T-cell (primary cell): ENCODE data around the gene CCL13. TPM values are rescaled to one million over a fixed set of nuclear protein-coding genes. Genes with fewer than 3 reads are reported as not detected.

Source experiments
- ATAC-seq, 4 experiments: fragments of 200-7000 bp in 3 of 4; fragments of 150-1000 bp in 1 of 4; cut with Tn5 transposase; replicated peaks in 1 of 4; 1 replicate in 3 of 4; 2 replicates in 1 of 4; pipeline ENCODE4 v1.10.0; 2021; ENCODE audit warnings: moderate library complexity in 3 of 4, mild to moderate bottlenecking in 2 of 4, moderate number of reproducible peaks in 1 of 4
- CTCF ChIA-PET, 2 donors: fragments of 300-600 bp; sonication (Branson Sonifier 250); formaldehyde crosslinking; loops; one replicate each; lab custom pipeline; 2022; ENCODE audit warnings: antibody characterized with exemption in 2 of 2; lab: Charles Lee
- POLR2A ChIA-PET, 2 donors: fragments of 300-600 bp; sonication (Branson Sonifier 250); formaldehyde crosslinking; loops; one replicate each; lab custom pipeline; 2022; ENCODE audit warnings: antibody characterized with exemption in 2 of 2; lab: Charles Lee
- DNase-seq, 35 experiments: peaks; one replicate each; pipeline versions ENCODE4 v3.0.0 to v3.0.0-alpha.2; 2013 to 2023
- H3K27ac ChIP-seq: one replicate; pipeline ENCODE4 v1.5.1; 2013; ENCODE audit warnings: low read length
- H3K27me3 ChIP-seq, 2 experiments: replicated peaks in 1 of 2; 1 replicate in 1 of 2; 2 replicates in 1 of 2; pipeline versions ENCODE4 v1.6.1 to v1.7.0; 2013; ENCODE audit warnings: low read length in 1 of 2, mixed read lengths in 1 of 2; ENCODE audit not compliant: control insufficient read depth in 2 of 2, insufficient read depth in 2 of 2; ENCODE audit errors: extremely low read depth in 1 of 2
- H3K36me3 ChIP-seq, 2 donors: 1 replicate in 1 of 2; 2 replicates in 1 of 2; pipeline versions ENCODE4 v1.6.1 to v1.7.0; 2013; ENCODE audit warnings: low read length in 1 of 2; ENCODE audit not compliant: control insufficient read depth in 2 of 2, insufficient read depth in 1 of 2; ENCODE audit errors: extremely low read depth in 1 of 2
- H3K4me1 ChIP-seq, 2 experiments: 1 replicate in 1 of 2; 2 replicates in 1 of 2; pipeline versions ENCODE4 v1.6.1 to v1.7.0; 2013; ENCODE audit warnings: low read length in 2 of 2, mixed read lengths in 1 of 2; ENCODE audit not compliant: insufficient read depth in 2 of 2, control insufficient read depth in 1 of 2; ENCODE audit errors: extremely low read depth in 1 of 2
- H3K4me3 ChIP-seq, 2 donors: 1 replicate in 1 of 2; 2 replicates in 1 of 2; pipeline versions ENCODE4 v1.5.1 to v1.7.0; 2013; ENCODE audit warnings: mild to moderate bottlenecking in 2 of 2, low read length in 1 of 2, moderate library complexity in 1 of 2; ENCODE audit not compliant: control insufficient read depth in 1 of 2; ENCODE audit errors: extremely low read depth in 1 of 2
- H3K9me3 ChIP-seq: 2 replicates; pipeline ENCODE4 v1.7.0; 2013
- H3K27ac Mint-ChIP-seq, 2 donors: one replicate each; pipeline ENCODE4 v1.8.0; 2020 to 2021; ENCODE audit warnings: mild to moderate bottlenecking in 2 of 2, mixed read lengths in 2 of 2
- H3K27me3 Mint-ChIP-seq, 2 donors: one replicate each; pipeline ENCODE4 v1.8.0; 2021 to 2022; ENCODE audit warnings: mixed read lengths in 2 of 2
- H3K36me3 Mint-ChIP-seq: one replicate; pipeline ENCODE4 v1.8.0; 2021; ENCODE audit warnings: mixed read lengths
- H3K4me1 Mint-ChIP-seq, 3 donors: one replicate each; pipeline ENCODE4 v1.8.0; 2020 to 2022; ENCODE audit warnings: mixed read lengths in 3 of 3, mild to moderate bottlenecking in 1 of 3
- H3K4me3 Mint-ChIP-seq, 3 donors: one replicate each; pipeline ENCODE4 v1.8.0; 2020 to 2022; ENCODE audit warnings: mild to moderate bottlenecking in 3 of 3, mixed read lengths in 3 of 3, moderate library complexity in 3 of 3
- H3K9me3 Mint-ChIP-seq, 3 donors: one replicate each; pipeline ENCODE4 v1.8.0; 2020 to 2022; ENCODE audit warnings: mixed read lengths in 3 of 3
- WGBS: methylation state at CpG from one replicate; pipeline ENCODE4 v1.1.5; 2013; ENCODE audit warnings: missing lambda C conversion rate; ENCODE audit not compliant: insufficient coverage; 5-methylcytosine and 5-hydroxymethylcytosine counted together
- total RNA-seq, 35 experiments: library from RNA in 6 of 35; stranded (reverse) in 6 of 35; fragments of 120-200 nt in 1 of 35; gene quantifications; one replicate each; pipeline versions ENCODE4 v1.2.1 to v1.2.4 and lab custom pipeline; 2013 to 2026

Gene CCL13
- total RNA-seq, 5 donors from 2014 or later (not counting 1 experiment from before 2014, with no cell fraction given) = not detected

DNA sequence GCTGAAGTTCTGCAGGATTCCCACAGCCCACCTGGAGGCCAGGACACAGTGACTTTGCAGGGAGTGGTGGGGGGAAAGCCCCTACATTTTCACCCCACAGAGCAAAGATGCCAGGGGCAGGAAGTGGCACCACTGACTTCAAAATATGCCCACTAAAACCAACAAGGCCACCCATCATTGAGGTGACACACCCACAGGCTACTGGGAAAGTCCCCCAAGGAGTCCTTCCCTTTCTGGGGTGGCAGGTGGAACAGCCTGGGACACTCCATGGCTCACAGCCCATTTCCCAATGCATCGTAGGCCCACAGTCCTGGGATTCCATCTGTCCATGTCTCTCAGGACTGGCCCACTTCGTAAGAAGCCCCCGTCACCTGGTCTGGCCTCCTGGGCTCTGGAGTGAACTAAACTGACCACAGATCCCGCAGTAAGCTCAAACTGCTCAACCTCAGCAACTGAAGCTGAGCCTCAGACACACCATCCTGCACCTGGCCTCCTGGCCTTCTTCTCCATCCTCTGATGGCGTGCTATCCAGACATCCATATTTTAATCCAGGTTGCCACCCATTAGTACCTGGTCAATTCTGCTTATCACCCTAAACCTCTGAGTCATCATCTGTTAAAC lies 14.2 kb downstream of the CCL13 start:
- H3K27me3 Mint-ChIP-seq = peaks cover 3 to 4% of the 10 kb centered on the region in 2 donors
- CTCF ChIA-PET = no interaction called here
- peaks cover 4 to 5% (median 5%) of the 10 kb centered on the region in 3 donors for H3K4me1 Mint-ChIP-seq
- Histone ChIP-seq H3K4me1 (peaks cover 0 to 1% of the 10 kb centered on the region in 2 experiments), H3K9me3 (no peaks in the 10 kb centered on the region), H3K27me3 (peaks cover 0 to 3% of the 10 kb centered on the region in 2 experiments), H3K4me3 (no peak overlapping the region), H3K36me3 (no peaks in the 10 kb centered on the region), H3K27ac (no peak overlapping the region)
- 72% methylated on average over 5 of the region's 5 CpGs for WGBS
- no peaks in the 10 kb centered on the region for H3K9me3 Mint-ChIP-seq
- no peaks in the 10 kb centered on the region for H3K36me3 Mint-ChIP-seq
- ATAC-seq (no peak), DNase-seq (no peak)
- no peak overlapping the region for H3K4me3 Mint-ChIP-seq
- POLR2A ChIA-PET = no interaction called here
- no peak overlapping the region for H3K27ac Mint-ChIP-seq

DNA sequence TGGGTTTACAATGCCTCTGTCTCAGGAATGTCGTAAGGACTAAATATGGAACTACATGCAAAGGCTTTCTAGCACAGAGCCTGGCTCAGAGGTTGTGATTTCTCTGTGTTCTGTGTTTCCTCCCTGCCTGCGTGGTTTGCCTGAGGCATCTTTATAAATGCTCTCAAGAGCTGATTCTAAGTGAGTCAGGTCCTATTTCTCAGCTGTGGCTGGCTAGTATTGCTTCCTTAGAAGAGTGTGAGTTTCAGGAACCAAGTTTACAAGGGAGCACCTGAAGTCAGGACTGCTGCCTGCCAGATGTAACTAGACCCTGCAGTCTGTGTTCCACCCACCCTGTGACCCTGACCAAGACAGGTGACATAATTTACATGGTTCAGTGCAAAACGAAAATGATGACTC lies 14.7 kb downstream of the CCL13 start:
- POLR2A ChIA-PET = no interaction called here

DNA sequence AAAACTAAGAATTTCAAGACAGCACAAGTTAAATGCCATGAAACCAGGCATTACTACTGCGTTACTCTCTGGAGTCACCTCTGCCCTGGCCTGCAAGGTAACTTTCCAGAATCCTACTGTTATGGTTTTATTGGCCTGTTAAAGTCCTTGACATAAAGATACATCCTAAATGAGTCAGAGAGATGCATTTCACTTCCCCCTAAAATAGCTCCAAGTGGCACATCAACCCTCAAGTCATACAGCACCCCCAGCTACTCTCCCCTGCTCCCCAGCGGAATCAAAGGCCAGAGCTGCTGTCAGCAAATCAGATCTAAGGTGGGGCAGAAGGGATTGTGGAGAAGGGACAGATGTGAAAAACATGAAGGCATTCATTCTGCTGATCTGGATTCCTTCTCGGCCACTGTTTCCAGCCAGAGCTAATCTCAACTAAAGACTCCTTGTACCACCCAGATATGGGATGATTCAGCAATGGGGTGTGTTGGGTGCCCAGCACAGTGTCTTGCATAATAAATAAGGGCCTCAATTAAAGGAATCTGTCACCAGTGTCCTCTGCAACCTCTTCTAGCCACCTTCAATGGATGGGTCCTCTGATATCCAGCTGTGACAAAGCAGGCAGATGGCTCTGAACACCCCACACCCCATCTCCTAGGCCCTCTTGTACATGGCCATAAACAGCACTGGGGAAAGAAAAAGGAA lies 15.3 kb downstream of the CCL13 start:
- no peak for ATAC-seq
- H3K4me3 Mint-ChIP-seq = no peak overlapping the region

More for the DNA sequence above, 14.7 kb downstream of the CCL13 start:
- Histone ChIP-seq H3K27ac (no peak overlapping the region), H3K36me3 (no peaks in the 10 kb centered on the region), H3K4me1 (no peaks in the 10 kb centered on the region), H3K9me3 (no peaks in the 10 kb centered on the region), H3K27me3 (peaks cover 0 to 3% of the 10 kb centered on the region in 2 experiments), H3K4me3 (no peak overlapping the region)
- CTCF ChIA-PET = no interaction called here
- H3K36me3 Mint-ChIP-seq = no peaks in the 10 kb centered on the region
- no peak for DNase-seq
- H3K4me3 Mint-ChIP-seq = no peak overlapping the region
- peaks cover 3 to 7% of the 10 kb centered on the region in 2 donors for H3K27me3 Mint-ChIP-seq
- H3K4me1 Mint-ChIP-seq = peaks cover 0 to 2% (median 2%) of the 10 kb centered on the region in 3 donors
- H3K27ac Mint-ChIP-seq = no peak overlapping the region
- WGBS = 33% methylated on average over 3 of the region's 3 CpGs
- ATAC-seq = no peak
- no peaks in the 10 kb centered on the region for H3K9me3 Mint-ChIP-seq

GRCh38 chr17:34374457-34374856 lies 18.2 kb downstream of the CCL13 start:
- CTCF ChIA-PET = no interaction called here
- Histone ChIP-seq H3K4me3 (no peak overlapping the region), H3K4me1 (no peaks in the 10 kb centered on the region), H3K27ac (no peak overlapping the region), H3K36me3 (no peaks in the 10 kb centered on the region), H3K27me3 (peaks cover 0 to 3% of the 10 kb centered on the region in 2 experiments), H3K9me3 (no peaks in the 10 kb centered on the region)
- WGBS = 100% methylated on average over 2 of the region's 5 CpGs
- Mint-ChIP-seq H3K27ac (no peak overlapping the region), H3K9me3 (no peaks in the 10 kb centered on the region), H3K36me3 (no peaks in the 10 kb centered on the region), H3K4me1 (peaks cover 6 to 9% (median 8%) of the 10 kb centered on the region in 3 donors), H3K27me3 (peaks cover 3 to 8% of the 10 kb centered on the region in 2 donors), H3K4me3 (no peak overlapping the region)
- POLR2A ChIA-PET = no interaction called here
- DNase-seq (no peak), ATAC-seq (no peak)

More for the DNA sequence above, 15.3 kb downstream of the CCL13 start:
- Mint-ChIP-seq H3K9me3 (no peaks in the 10 kb centered on the region), H3K27me3 (peaks cover 3 to 7% of the 10 kb centered on the region in 2 donors), H3K4me1 (no peaks in the 10 kb centered on the region), H3K36me3 (no peaks in the 10 kb centered on the region), H3K27ac (no peak overlapping the region)
- ChIA-PET POLR2A (interaction anchor here in 1 of 2 donors (0.6 kb wide), 1 partner anchor 28 kb away, joined by 3 read pairs; no protein-coding TSS in a partner anchor), CTCF (no interaction called here)
- no peak overlapping the region for H3K27ac ChIP-seq
- WGBS = no CpG with 5 or more reads among the region's 3 CpGs
- H3K4me3 ChIP-seq = no peak overlapping the region
- no peak for DNase-seq
- H3K36me3 ChIP-seq = no peaks in the 10 kb centered on the region
- peaks cover 0 to 3% of the 10 kb centered on the region in 2 experiments for H3K27me3 ChIP-seq
- no peaks in the 10 kb centered on the region for H3K4me1 ChIP-seq
- H3K9me3 ChIP-seq = no peaks in the 10 kb centered on the region

GRCh38 chr17:34375426-34375997 lies 19.2 kb downstream of the CCL13 start:
- Histone ChIP-seq H3K36me3 (no peaks in the 10 kb centered on the region), H3K9me3 (no peaks in the 10 kb centered on the region), H3K27me3 (no peaks in the 10 kb centered on the region), H3K27ac (no peak overlapping the region), H3K4me1 (no peaks in the 10 kb centered on the region), H3K4me3 (no peak overlapping the region)
- H3K27me3 Mint-ChIP-seq = peaks cover 3 to 14% of the 10 kb centered on the region in 2 donors
- H3K9me3 Mint-ChIP-seq = no peaks in the 10 kb centered on the region
- no peak for ATAC-seq
- no peak overlapping the region for H3K27ac Mint-ChIP-seq
- H3K4me3 Mint-ChIP-seq = no peak overlapping the region
- 92% methylated on average over 8 of the region's 11 CpGs for WGBS
- ChIA-PET POLR2A (interaction anchor here in 1 of 2 donors (0.6 kb wide), 1 partner anchor 1502 kb away, joined by 3 read pairs; no protein-coding TSS in a partner anchor), CTCF (no interaction called here)
- no peaks in the 10 kb centered on the region for H3K36me3 Mint-ChIP-seq
- H3K4me1 Mint-ChIP-seq = peaks cover 6 to 10% (median 8%) of the 10 kb centered on the region in 3 donors
- DNase-seq = no peak

DNA sequence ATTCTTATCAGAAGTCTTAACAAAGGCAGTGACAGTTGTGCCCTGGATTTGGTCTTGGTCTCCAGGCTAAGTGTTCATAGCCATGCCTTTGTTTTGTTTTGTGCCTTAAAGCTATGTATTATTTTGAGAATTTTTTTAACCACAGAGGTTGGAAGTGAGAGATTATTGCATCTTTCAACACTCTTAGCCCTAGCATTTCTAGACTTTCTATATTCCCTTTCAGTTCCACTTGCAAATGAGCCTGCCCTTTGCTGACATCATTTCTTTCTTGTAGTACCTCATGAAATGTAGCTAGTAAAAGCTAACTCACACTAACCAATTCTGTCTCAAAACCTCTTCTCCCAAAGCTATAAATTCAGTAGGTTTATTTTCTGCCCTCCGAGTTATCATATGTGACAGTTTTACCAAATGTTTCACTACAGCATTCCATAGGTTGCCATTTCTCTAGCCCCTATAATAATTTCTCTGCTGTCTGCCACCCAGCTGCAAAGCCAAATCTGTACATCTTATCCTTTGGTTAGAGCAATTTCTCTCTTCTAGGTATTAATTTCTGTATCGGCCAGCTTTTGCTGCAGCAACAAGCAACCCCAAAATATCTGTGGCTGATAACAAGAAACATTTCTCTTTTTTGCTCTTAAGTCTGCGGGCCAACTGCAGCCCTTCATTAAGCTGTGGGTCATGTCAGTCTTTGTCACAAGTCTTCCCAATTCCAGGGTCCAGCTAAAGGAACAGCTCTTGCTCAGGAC lies 21.0 kb downstream of the CCL13 start:
- no peak overlapping the region for H3K4me3 Mint-ChIP-seq
- ChIA-PET POLR2A (no interaction called here), CTCF (no interaction called here)
- WGBS = 86% methylated on average over 2 of the region's 3 CpGs
- H3K27me3 Mint-ChIP-seq = peaks cover 3 to 19% of the 10 kb centered on the region in 2 donors
- Histone ChIP-seq H3K9me3 (no peaks in the 10 kb centered on the region), H3K36me3 (no peaks in the 10 kb centered on the region), H3K4me1 (no peaks in the 10 kb centered on the region), H3K4me3 (no peak overlapping the region), H3K27me3 (no peaks in the 10 kb centered on the region), H3K27ac (no peak overlapping the region)
- ATAC-seq (no peak), DNase-seq (no peak)
- peaks cover 6 to 10% (median 8%) of the 10 kb centered on the region in 3 donors for H3K4me1 Mint-ChIP-seq
- H3K27ac Mint-ChIP-seq = no peak overlapping the region
- H3K9me3 Mint-ChIP-seq = no peaks in the 10 kb centered on the region
- no peaks in the 10 kb centered on the region for H3K36me3 Mint-ChIP-seq
